ENCODE data around the gene SND1.

DNA sequence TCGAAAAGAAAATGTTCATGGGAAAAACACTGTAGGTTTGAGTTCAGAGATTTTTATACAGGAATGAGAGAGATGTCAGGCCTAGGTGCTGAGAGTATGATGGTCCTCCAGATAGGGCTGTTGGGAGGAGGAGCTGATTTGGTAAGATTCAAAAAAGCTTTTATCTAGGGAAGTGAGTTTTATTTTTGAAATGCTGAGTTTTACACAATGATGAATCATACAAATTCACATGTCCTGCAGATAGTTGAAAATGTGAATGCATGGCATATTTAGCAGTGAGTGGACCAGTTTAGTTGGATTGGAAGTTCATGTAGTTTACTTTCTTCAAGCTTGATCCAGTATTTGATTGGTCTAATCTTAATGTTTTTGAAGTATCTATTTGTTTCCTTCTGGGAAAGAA, 224.4 kb downstream of the SND1 start:
- TF ChIP-seq MYC (IDR thresholded peaks at IDR 0.05; ENCODE audit: low read depth, low read length) (no peak), POLR2AphosphoS5 (IDR thresholded peaks at IDR 0.05; ENCODE audit: insufficient read depth, low read depth, low read length) (no peak), GATA2 (IDR thresholded peaks at IDR 0.05; ENCODE audit: insufficient read depth, insufficient read length, low read depth, low read length) (peak; percentile 26), POLR2A (IDR thresholded peaks at IDR 0.05; ENCODE audit: low read depth, low read length) (no peak), EZH2 (IDR thresholded peaks at IDR 0.05; ENCODE audit: borderline replicate concordance, low read depth, low read length, severe bottlenecking) (no peak), FOS (IDR thresholded peaks at IDR 0.05; ENCODE audit: borderline replicate concordance, insufficient read depth, low read length) (peak; percentile 38), JUN (IDR thresholded peaks at IDR 0.05; ENCODE audit: borderline replicate concordance, insufficient read depth, insufficient read length, low read depth) (no peak)
- TF ChIP-seq, protein P1, sequence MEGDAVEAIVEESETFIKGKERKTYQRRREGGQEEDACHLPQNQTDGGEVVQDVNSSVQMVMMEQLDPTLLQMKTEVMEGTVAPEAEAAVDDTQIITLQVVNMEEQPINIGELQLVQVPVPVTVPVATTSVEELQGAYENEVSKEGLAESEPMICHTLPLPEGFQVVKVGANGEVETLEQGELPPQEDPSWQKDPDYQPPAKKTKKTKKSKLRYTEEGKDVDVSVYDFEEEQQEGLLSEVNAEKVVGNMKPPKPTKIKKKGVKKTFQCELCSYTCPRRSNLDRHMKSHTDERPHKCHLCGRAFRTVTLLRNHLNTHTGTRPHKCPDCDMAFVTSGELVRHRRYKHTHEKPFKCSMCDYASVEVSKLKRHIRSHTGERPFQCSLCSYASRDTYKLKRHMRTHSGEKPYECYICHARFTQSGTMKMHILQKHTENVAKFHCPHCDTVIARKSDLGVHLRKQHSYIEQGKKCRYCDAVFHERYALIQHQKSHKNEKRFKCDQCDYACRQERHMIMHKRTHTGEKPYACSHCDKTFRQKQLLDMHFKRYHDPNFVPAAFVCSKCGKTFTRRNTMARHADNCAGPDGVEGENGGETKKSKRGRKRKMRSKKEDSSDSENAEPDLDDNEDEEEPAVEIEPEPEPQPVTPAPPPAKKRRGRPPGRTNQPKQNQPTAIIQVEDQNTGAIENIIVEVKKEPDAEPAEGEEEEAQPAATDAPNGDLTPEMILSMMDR (IDR thresholded peaks at IDR 0.05; ENCODE audit: extremely low read depth in 1 of 2, insufficient read depth in 1 of 2, low read depth in 1 of 2, low read length in 2 of 2) = no peak
- TF ChIP-seq, protein P2, sequence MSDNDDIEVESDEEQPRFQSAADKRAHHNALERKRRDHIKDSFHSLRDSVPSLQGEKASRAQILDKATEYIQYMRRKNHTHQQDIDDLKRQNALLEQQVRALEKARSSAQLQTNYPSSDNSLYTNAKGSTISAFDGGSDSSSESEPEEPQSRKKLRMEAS (IDR thresholded peaks at IDR 0.05; ENCODE audit: insufficient read depth, insufficient read length) = no peak

Measured in endothelial cell of umbilical vein (primary cell).